Measurements from ENCODE around the gene DDX41.

Gene DDX41

GRCh38 chr5:177484902-177485549 lies 31.7 kb downstream of the DDX41 start:
- TF ChIP-seq EZH2 (IDR thresholded peaks at IDR 0.05; ENCODE audit: borderline replicate concordance, low read depth, low read length, severe bottlenecking) (no peak), CTCF (IDR thresholded peaks at IDR 0.05; ENCODE audit: borderline replicate concordance, extremely low read depth, low read length, poor library complexity, severe bottlenecking) (no peak)
- Histone ChIP-seq H3K27ac (ENCODE audit: low read length) (no peak overlapping the region), H2AFZ (ENCODE audit: low read depth, low read length) (no peak overlapping the region), H3K79me2 (ENCODE audit: insufficient read depth, low read length) (no peaks in the 10 kb centered on the region), H3K4me2 (ENCODE audit: insufficient read depth, low read length) (no peak overlapping the region), H3K9me3 (ENCODE audit: insufficient read depth, low read length, severe bottlenecking) (no peaks in the 10 kb centered on the region), H4K20me1 (ENCODE audit: insufficient read depth, low read length) (peaks cover 3% of the 10 kb centered on the region; the same call in 1 of the 2 replicates), H3K4me1 (ENCODE audit: insufficient read depth, low read length) (no peaks in the 10 kb centered on the region), H3K4me3 (ENCODE audit: low read depth in 1 of 2, low read length in 2 of 2) (no peak overlapping the region), H3K9ac (ENCODE audit: low read depth, low read length) (no peak overlapping the region), H3K27me3 (ENCODE audit: insufficient read depth, low read length, poor library complexity) (no peaks in the 10 kb centered on the region), H3K36me3 (ENCODE audit: insufficient read depth, low read length) (no peaks in the 10 kb centered on the region)
- ATAC-seq (ENCODE audit: insufficient read depth, low read depth): no peak
- no peak for DNase-seq

GRCh38 chr5:177483994-177484901 lies 32.5 kb downstream of the DDX41 start:
- DNase-seq: no peak
- Histone ChIP-seq H3K27me3 (ENCODE audit: insufficient read depth, low read length, poor library complexity) (no peaks in the 10 kb centered on the region), H3K36me3 (ENCODE audit: insufficient read depth, low read length) (no peaks in the 10 kb centered on the region), H3K4me2 (ENCODE audit: insufficient read depth, low read length) (no peak overlapping the region), H3K4me3 (ENCODE audit: low read depth in 1 of 2, low read length in 2 of 2) (no peak overlapping the region), H3K4me1 (ENCODE audit: insufficient read depth, low read length) (no peaks in the 10 kb centered on the region), H4K20me1 (ENCODE audit: insufficient read depth, low read length) (peaks cover 3% of the 10 kb centered on the region; the same call in 1 of the 2 replicates), H3K27ac (ENCODE audit: low read length) (no peak overlapping the region), H3K9me3 (ENCODE audit: insufficient read depth, low read length, severe bottlenecking) (no peaks in the 10 kb centered on the region), H3K9ac (ENCODE audit: low read depth, low read length) (no peak overlapping the region), H2AFZ (ENCODE audit: low read depth, low read length) (no peak overlapping the region), H3K79me2 (ENCODE audit: insufficient read depth, low read length) (no peaks in the 10 kb centered on the region)
- no peak for ATAC-seq (ENCODE audit: insufficient read depth, low read depth)
- TF ChIP-seq EZH2 (IDR thresholded peaks at IDR 0.05; ENCODE audit: borderline replicate concordance, low read depth, low read length, severe bottlenecking): no peak

- no peak for ATAC-seq (ENCODE audit: insufficient read depth, low read depth)
These were observed 33.7 kb downstream of the DDX41 start for GRCh38 chr5:177483042-177483441.

More at GRCh38 chr5:177483042-177483441, 33.7 kb downstream of the DDX41 start:
- Histone ChIP-seq H3K9ac (ENCODE audit: low read depth, low read length) (no peak overlapping the region), H3K4me1 (ENCODE audit: insufficient read depth, low read length) (no peaks in the 10 kb centered on the region), H3K9me3 (ENCODE audit: insufficient read depth, low read length, severe bottlenecking) (no peaks in the 10 kb centered on the region), H4K20me1 (ENCODE audit: insufficient read depth, low read length) (no peaks in the 10 kb centered on the region), H3K27me3 (ENCODE audit: insufficient read depth, low read length, poor library complexity) (no peaks in the 10 kb centered on the region), H3K36me3 (ENCODE audit: insufficient read depth, low read length) (no peaks in the 10 kb centered on the region), H3K27ac (ENCODE audit: low read length) (no peak overlapping the region), H3K4me2 (ENCODE audit: insufficient read depth, low read length) (no peak overlapping the region), H3K79me2 (ENCODE audit: insufficient read depth, low read length) (no peaks in the 10 kb centered on the region), H3K4me3 (ENCODE audit: low read depth in 1 of 2, low read length in 2 of 2) (no peak overlapping the region), H2AFZ (ENCODE audit: low read depth, low read length) (no peak overlapping the region)
- no peak for DNase-seq
- TF ChIP-seq EZH2 (IDR thresholded peaks at IDR 0.05; ENCODE audit: borderline replicate concordance, low read depth, low read length, severe bottlenecking): no peak
- TF ChIP-seq CTCF (IDR thresholded peaks at IDR 0.05; ENCODE audit: borderline replicate concordance, extremely low read depth, low read length, poor library complexity, severe bottlenecking): no peak

Measured in DND-41 (cell line).